Spleen (tissue), 11 donors: Measurements from ENCODE around the gene IQCE. TPM values are rescaled to one million over a fixed set of nuclear protein-coding genes. Genes with fewer than 3 reads are reported as not detected.

Source experiments
- DNase-seq: peaks from one replicate; pipeline ENCODE4 v3.0.0-alpha.2; 2020
- H3K27ac ChIP-seq, 8 donors: fragments of 200-600 bp; sonication (generic) in 7 of 8; 1 replicate in 4 of 8; 2 replicates in 4 of 8; pipeline versions ENCODE4 v1.5.0 to v1.8.0; 2016 to 2021; ENCODE audit warnings: inconsistent platforms in 4 of 8, mild to moderate bottlenecking in 4 of 8, moderate library complexity in 1 of 8
- H3K27me3 ChIP-seq, 7 donors: fragments of 200-600 bp; sonication (generic) in 6 of 7; replicated peaks in 1 of 7; 1 replicate in 4 of 7; 2 replicates in 3 of 7; pipeline versions ENCODE4 v1.5.0 to v1.8.0; 2016 to 2021; ENCODE audit warnings: inconsistent platforms in 3 of 7, mild to moderate bottlenecking in 1 of 7
- H3K36me3 ChIP-seq, 6 donors: fragments of 200-600 bp; sonication (generic) in 5 of 6; 1 replicate in 4 of 6; 2 replicates in 2 of 6; pipeline versions ENCODE4 v1.5.0 to v1.8.0; 2016 to 2021; ENCODE audit warnings: inconsistent platforms in 2 of 6
- H3K4me1 ChIP-seq, 6 donors: fragments of 200-600 bp; sonication (generic) in 5 of 6; 1 replicate in 3 of 6; 2 replicates in 3 of 6; pipeline versions ENCODE4 v1.5.0 to v1.8.0; 2016 to 2021; ENCODE audit warnings: inconsistent platforms in 3 of 6
- H3K4me3 ChIP-seq, 8 donors: fragments of 200-600 bp; sonication (generic) in 7 of 8; 1 replicate in 4 of 8; 2 replicates in 4 of 8; pipeline versions ENCODE4 v1.5.0 to v1.8.0; 2016 to 2021; ENCODE audit warnings: inconsistent platforms in 4 of 8, mild to moderate bottlenecking in 4 of 8, moderate library complexity in 2 of 8
- H3K9me3 ChIP-seq, 8 donors: fragments of 200-600 bp; sonication (generic) in 7 of 8; 1 replicate in 4 of 8; 2 replicates in 4 of 8; pipeline versions ENCODE4 v1.5.0 to v1.8.0; 2016 to 2021; ENCODE audit warnings: inconsistent platforms in 4 of 8
- POLR2A ChIP-seq, 3 donors: fragments of 450-650 bp; IDR thresholded peaks; one replicate each; pipeline ENCODE4 v1.5.1; 2017; ENCODE audit warnings: antibody characterized with exemption in 3 of 3, mild to moderate bottlenecking in 1 of 3
- POLR2AphosphoS5 ChIP-seq, 3 donors: sonication (generic); formaldehyde crosslinking; IDR thresholded peaks; one replicate each; pipeline ENCODE4 v1.5.1; 2017; ENCODE audit warnings: antibody characterized with exemption in 3 of 3
- WGBS, 5 donors: extraction: QIAGEN DNeasy Blood & Tissue Kit in 3 of 5; methylation state at CpG; one replicate each; pipeline versions ENCODE4 v1.1.5 to v1.1.7; 2013 to 2018; 5-methylcytosine and 5-hydroxymethylcytosine counted together
- intact Hi-C: fragments of 100-400 bp; cut with DNase I; formaldehyde crosslinking; loops from one replicate; pipeline ENCODE4 v1.15.0; 2023; ENCODE audit warnings: low total_unique reads
- polyA plus RNA-seq, 3 donors: library from polyadenylated mRNA; stranded (reverse); fragments of 200-250 nt; gene quantifications; one replicate each; pipeline ENCODE4 v1.2.1, GENCODE V29; 2013
- total RNA-seq, 7 donors: library from RNA; depleted of rRNA in 3 of 7; stranded (reverse); fragments of >200 nt in 3 of 7; fragmentation: NEBNext Ultra II Directional in 4 of 7; extraction: Animal tissue kit (Norgen Biotek cat#: 25700) in 4 of 7; gene quantifications; one replicate each; pipeline versions ENCODE4 v1.1.0 to v1.2.1, GENCODE V29; 2016 to 2021
- TF ChIP-seq, protein P1 (sequence below), 11 experiments: fragments of 200-600 bp in 7 of 11; fragments of 450-650 bp in 4 of 11; sonication (generic) in 4 of 11; IDR thresholded peaks in 8 of 11; conservative IDR thresholded peaks in 3 of 11; 1 replicate in 7 of 11; 2 replicates in 4 of 11; pipeline versions ENCODE4 v1.4.0 to v1.8.0; 2016 to 2021; ENCODE audit warnings: antibody characterized with exemption in 11 of 11, inconsistent platforms in 4 of 11, mild to moderate bottlenecking in 1 of 11
- donor health status: healthy with polysubstance abuse.
- donor health status: DM: no; HTN: no; CAD: no; lungs with moderate emphysema.
- donor health status: DM: no; HTN: no; CAD: no.
- donor health status: Bipolar disorder and iron deficiency.
- donor health status: healthy.
- donor health status: DM: no; HTN: no; CAD: no.
- donor health status: DM: yes; HTN: yes; CAD: no.

IQCE gene
- total and polyA plus RNA-seq, 10 donors: 1.2 to 17.1 (median 11.4) TPM

DNA sequence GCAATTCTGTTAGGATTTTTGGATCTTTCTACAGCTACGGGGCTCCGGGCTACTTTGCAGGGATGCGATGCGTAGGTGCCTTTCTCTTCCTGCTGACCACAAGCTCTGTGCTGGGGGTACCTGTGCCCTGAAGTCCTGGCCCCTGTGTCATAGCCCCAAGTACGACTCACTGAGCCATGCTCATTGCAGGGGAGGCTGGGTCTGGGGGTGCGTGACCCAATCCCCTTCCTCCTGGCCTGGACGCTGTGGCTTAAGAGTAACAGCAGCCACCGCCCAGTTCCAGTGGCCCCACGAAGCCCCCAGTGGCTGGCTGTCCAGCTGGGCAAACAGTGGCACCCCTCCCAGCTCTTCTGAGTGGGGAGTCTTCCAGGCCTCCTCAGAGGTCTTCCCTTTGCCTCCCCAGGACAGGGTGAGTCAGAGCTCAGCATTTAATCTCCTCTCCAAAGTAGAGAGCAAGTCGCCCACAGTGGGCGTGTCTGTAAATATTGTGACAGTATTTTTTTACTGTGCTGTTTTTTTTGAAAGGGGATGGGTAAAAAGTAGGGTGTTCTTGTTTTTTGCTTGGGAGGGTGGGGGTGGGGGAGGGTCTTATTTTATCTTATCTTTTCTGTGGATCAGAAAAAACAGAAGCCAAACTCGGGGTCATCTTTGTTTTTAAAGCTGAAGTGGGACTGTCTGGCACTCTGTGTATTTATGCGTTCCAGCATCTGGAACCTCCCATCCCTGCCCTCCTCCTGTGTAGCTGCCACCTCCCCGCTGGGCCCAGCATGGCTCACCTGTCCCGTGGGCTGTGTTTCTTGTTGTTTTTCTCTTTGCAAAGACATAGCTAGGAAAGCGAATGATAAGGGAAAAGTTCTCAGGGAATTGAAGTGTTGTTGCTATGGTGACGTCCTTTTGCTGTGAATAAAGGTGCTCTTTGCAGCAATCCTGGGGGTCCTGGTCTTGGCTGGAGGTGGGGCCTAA lies 31.0 kb upstream of the IQCE start:
- DNase-seq: peak; percentile 80
- intact Hi-C loops: no loop called here
- Histone ChIP-seq H3K36me3 (peaks cover 0 to 45% (median 23%) of the 10 kb centered on the region in 6 donors), H3K27me3 (no peaks in the 10 kb centered on the region), H3K4me3 (peak overlapping the region in 1 of 8 donors; percentile 64), H3K27ac (peak overlapping the region in 7 of 8 donors; percentile 80 to 96 (median 94)), H3K4me1 (peaks cover 71 to 95% (median 88%) of the 10 kb centered on the region in 6 donors), H3K9me3 (no peaks in the 10 kb centered on the region)
- TF ChIP-seq, protein P1, sequence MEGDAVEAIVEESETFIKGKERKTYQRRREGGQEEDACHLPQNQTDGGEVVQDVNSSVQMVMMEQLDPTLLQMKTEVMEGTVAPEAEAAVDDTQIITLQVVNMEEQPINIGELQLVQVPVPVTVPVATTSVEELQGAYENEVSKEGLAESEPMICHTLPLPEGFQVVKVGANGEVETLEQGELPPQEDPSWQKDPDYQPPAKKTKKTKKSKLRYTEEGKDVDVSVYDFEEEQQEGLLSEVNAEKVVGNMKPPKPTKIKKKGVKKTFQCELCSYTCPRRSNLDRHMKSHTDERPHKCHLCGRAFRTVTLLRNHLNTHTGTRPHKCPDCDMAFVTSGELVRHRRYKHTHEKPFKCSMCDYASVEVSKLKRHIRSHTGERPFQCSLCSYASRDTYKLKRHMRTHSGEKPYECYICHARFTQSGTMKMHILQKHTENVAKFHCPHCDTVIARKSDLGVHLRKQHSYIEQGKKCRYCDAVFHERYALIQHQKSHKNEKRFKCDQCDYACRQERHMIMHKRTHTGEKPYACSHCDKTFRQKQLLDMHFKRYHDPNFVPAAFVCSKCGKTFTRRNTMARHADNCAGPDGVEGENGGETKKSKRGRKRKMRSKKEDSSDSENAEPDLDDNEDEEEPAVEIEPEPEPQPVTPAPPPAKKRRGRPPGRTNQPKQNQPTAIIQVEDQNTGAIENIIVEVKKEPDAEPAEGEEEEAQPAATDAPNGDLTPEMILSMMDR (IDR thresholded peaks at IDR 0.05 in 8 of 11, conservative IDR thresholded peaks at IDR 0.05 in 3 of 11): no peak
- TF ChIP-seq POLR2AphosphoS5 (IDR thresholded peaks at IDR 0.05): no peak
- no peak for TF ChIP-seq POLR2A (IDR thresholded peaks at IDR 0.05)
- WGBS, 5 donors: 67 to 78% (median 75%) methylated on average over 11 to 17 of the region's 17 CpGs

DNA sequence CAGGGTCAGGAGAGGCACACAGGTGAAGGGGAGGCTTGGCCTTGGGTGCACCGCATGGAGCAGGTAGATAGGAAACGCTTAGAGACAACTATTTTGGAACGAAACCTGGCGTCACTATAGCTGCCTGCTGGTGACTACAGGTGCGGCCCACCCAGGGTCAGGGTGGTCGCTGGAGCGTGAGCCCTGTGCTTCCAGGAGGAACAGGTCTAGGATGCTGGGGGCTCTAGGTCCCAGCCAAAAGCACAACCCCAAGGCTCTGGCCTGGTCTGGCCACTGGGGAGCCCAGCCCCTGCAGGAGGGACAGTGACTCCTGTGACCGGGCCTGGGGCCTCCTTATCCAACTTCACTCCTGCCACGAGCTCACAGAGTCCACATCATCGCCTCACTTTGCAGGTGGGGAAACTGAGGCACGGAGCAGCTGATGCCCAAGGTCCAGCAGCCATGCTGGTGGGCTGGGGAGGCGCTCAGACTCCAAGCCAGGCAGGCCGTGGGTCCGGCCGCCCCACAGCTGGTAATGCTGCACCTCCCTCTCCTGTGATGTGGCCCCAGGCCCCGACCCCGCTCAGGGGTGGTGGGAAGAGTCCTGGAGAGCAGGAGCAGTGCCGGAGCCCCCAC lies 30.2 kb upstream of the IQCE start:
- Histone ChIP-seq H3K27ac (peak overlapping the region; percentile 75 to 96 (median 91)), H3K36me3 (peaks cover 0 to 45% (median 23%) of the 10 kb centered on the region in 6 donors), H3K27me3 (no peaks in the 10 kb centered on the region), H3K4me3 (peak overlapping the region in 4 of 8 donors; percentile 11 to 64 (median 16)), H3K4me1 (peaks cover 63 to 87% (median 79%) of the 10 kb centered on the region in 6 donors), H3K9me3 (no peaks in the 10 kb centered on the region)
- peak; percentile 86 for DNase-seq
- intact Hi-C loops: no loop called here
- WGBS, 5 donors: 45 to 59% (median 52%) methylated on average over 13 to 18 of the region's 18 CpGs
- TF ChIP-seq POLR2AphosphoS5 (IDR thresholded peaks at IDR 0.05): no peak
- TF ChIP-seq POLR2A (IDR thresholded peaks at IDR 0.05): no peak
- TF ChIP-seq, protein P1 (IDR thresholded peaks at IDR 0.05 in 8 of 11, conservative IDR thresholded peaks at IDR 0.05 in 3 of 11): no peak

DNA sequence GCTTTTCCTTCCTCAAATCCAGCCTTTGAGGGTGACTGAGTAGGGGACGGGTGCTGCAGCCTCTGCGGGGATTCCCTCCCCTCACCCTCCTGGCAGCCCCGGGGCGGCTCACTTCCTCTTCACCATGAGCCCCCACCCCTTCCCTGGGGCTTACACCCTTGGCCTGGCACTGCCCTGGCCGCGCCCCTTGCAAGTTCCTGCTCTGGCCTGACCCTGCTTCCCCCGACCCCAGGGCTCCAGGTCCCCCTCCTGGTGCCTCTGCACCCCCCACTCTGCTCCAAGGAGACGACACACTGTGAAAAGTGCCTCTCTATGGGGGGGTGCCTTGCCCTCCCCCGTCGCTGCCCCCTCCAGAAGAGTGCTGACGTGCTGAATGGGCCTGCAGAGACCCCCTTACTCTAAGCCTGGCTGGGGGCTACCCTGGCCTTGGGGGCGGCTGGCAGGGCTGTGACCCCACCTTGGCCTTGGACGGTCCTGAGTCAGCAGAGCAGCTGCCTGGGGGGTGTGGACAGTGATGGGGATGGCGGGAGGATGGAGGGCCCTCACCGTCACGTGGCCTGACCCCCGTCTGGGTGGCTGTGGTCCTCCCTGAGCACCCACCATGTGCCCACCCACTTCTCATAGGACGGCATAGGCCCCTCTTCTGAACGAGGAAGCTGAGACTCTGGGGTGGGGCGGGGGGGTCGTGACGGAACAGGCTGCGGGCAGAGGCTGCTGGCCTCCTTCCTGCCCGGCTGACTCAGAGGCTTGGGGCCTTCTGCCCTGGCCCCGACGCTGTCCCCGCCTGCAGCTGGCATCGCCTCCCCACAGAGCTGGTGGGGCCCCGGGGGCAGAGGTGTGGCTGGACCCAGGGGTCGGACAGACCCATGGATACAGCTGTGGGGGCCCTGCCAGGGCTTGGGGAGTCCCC lies 29.4 kb upstream of the IQCE start:
- peaks cover 0 to 42% (median 23%) of the 10 kb centered on the region in 6 donors for H3K36me3 ChIP-seq
- 7 to 23% (median 13%) methylated on average over 22 to 30 of the region's 30 CpGs for WGBS, 5 donors
- DNase-seq: peak; percentile 98

More for the DNA sequence above, 29.4 kb upstream of the IQCE start:
- intact Hi-C loops: no loop called here
- Histone ChIP-seq H3K27me3 (no peaks in the 10 kb centered on the region), H3K27ac (peak overlapping the region; percentile 75 to 96 (median 91)), H3K4me3 (peak overlapping the region in 5 of 8 donors; percentile 11 to 64 (median 20)), H3K4me1 (peaks cover 55 to 79% (median 71%) of the 10 kb centered on the region in 6 donors), H3K9me3 (no peaks in the 10 kb centered on the region)
- TF ChIP-seq, protein P1 (IDR thresholded peaks at IDR 0.05 in 8 of 11, conservative IDR thresholded peaks at IDR 0.05 in 3 of 11): peak in 1 of 11 experiments; percentile 6
- TF ChIP-seq POLR2AphosphoS5 (IDR thresholded peaks at IDR 0.05): peak; percentile 74 to 83 (median 77)
- TF ChIP-seq POLR2A (IDR thresholded peaks at IDR 0.05): no peak
